ENCODE measurements around the gene CBY1. TPM values are rescaled to one million over a fixed set of nuclear protein-coding genes. Genes with fewer than 3 reads are reported as not detected.
A peak's percentile ranks its signal among the peaks of the same experiment; 100 is the strongest.

Gene CBY1
- total and polyA plus RNA-seq, 9 of the 15 experiments (the other 6 are each of a cell fraction or from before 2014, with no cell fraction given), result 5.7 to 19.7 (median 10.8) TPM

DNA sequence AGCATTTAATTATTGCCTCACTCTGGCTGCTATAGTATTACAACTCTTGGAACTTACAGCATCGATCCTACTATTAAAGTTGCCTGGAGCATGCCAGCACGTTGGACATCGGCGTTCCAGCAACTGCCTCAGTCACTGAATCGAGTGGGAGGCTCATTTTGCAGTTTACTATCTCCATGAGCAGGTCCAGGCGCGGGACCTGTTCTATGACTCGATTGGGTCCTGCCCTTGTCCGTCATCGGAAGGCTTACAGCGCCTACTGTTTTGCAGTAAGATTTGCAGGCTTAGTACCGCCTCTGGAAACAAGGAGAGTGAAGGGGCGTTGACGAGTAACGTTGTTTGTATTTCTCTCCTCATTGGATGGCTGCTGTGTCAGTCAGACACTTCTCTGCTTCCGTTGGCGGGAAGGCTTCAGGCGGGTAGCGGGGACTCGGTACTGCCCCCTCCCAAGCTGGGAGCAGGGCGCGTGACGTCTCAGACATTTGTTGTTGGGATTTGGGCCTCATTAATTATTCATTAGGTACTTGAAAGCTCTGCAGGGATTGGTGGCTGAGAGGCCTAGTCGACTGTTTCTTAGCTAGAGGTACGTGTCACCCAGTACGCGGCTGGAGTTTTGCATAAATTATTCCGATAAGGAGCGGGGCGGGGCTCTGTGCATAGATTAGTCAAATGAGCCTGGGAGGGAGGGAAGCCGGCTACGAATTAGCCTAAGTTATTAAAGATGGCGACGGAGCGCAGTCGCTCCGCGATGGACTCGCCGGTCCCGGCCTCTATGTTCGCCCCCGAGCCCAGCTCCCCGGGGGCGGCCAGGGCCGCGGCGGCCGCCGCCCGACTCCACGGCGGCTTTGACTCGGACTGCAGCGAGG lies 49.0 kb downstream of the CBY1 start, which contains the start of gene GTPBP1:
Gene GTPBP1, plus strand, starts transcription at position 710 of the 866 bp plus-strand sequence. Its CDS starts 12 bp downstream, at position 722.
- H3K9me3 ChIP-seq (replicated peaks; ENCODE audit: control insufficient read depth, insufficient read depth, low read depth, low read length), result no peaks in the 10 kb centered on the region
- peak; percentile 99 for FAIRE-seq
- CTCF ChIA-PET (ENCODE audit: low intra/inter-chr PET ratio), result no interaction called here
- H3K9ac ChIP-seq (ENCODE audit: insufficient read depth in 1 of 2, low read depth in 2 of 2, low read length in 2 of 2), result peak within 1 kb of the TSS; percentile 86 to 97
- peak; percentile 85 to 98 (median 91) for DNase-seq (ENCODE audit: extremely low read depth in 1 of 4, low spot score in 3 of 4)
- ATAC-seq, result peak; percentile 88
- no TSS peak for BruUV-seq (replicated peaks)
- in situ Hi-C loops (cut with MboI) (no loop called here), intact Hi-C loops (cut with micrococcal nuclease) (no loop called here)
- peak within 1 kb of the TSS; percentile 91 for H3K4me2 ChIP-seq (ENCODE audit: insufficient read depth, low read length)
- under 1% methylated on average over 44 of the region's 55 CpGs for WGBS (ENCODE audit: insufficient coverage, low coverage, missing lambda C conversion rate)
- peak within 1 kb of the TSS; percentile 64 for H2AFZ ChIP-seq (ENCODE audit: low read depth, low read length)
- H3K36me3 ChIP-seq (ENCODE audit: control insufficient read depth, insufficient read depth, low read length), result peaks cover 23% of the 10 kb centered on the region; the same call in 2 of the 3 replicates
- H3K9me1 ChIP-seq (ENCODE audit: control insufficient read depth, insufficient read depth, low read length), result no peaks in the 10 kb centered on the region
- peaks cover 55% of the 10 kb centered on the region for H3K79me2 ChIP-seq (ENCODE audit: control insufficient read depth, insufficient read depth, low read length)
- peaks cover 18% of the 10 kb centered on the region for H4K20me1 ChIP-seq (replicated peaks; ENCODE audit: control insufficient read depth, insufficient read depth, low read length)
- peaks cover 29 to 38% of the 10 kb centered on the region in 2 experiments; a peak in 4 of 5 replicates for H3K4me1 ChIP-seq (replicated peaks in 1 of 2; ENCODE audit: control insufficient read depth in 2 of 2, insufficient read depth in 2 of 2, low read length in 2 of 2)
- H3K27ac ChIP-seq (ENCODE audit: extremely low read depth, low read depth, low read length), result peak within 1 kb of the TSS; percentile 91
- POLR2A ChIA-PET, result interaction anchor here (0.6 to 2.7 kb wide), 12 partner anchors 9 to 250 kb away, joined by 3 to 9 read pairs (median 4); partner anchors contain the start of gene TOMM22
- H3K4me3 ChIP-seq, result peak within 1 kb of the TSS; percentile 94
- no peaks in the 10 kb centered on the region for H3K27me3 ChIP-seq (ENCODE audit: control insufficient read depth in 2 of 2, insufficient read depth in 2 of 2, low read length in 2 of 2)
- peak; percentile 89 for TF ChIP-seq POLR2G (IDR thresholded peaks at IDR 0.05; ENCODE audit: low read depth, low read length)
- no peak for TF ChIP-seq RBBP5 (IDR thresholded peaks at IDR 0.05; ENCODE audit: borderline replicate concordance, insufficient read depth, low read length, poor library complexity, severe bottlenecking)
- no peak for TF ChIP-seq SMAD3 (CRISPR knock-in tag; conservative IDR thresholded peaks at IDR 0.05)
- TF ChIP-seq CBX5 (IDR thresholded peaks at IDR 0.05; ENCODE audit: borderline replicate concordance, low read depth), result no peak
- no peak for TF ChIP-seq ELK3 (CRISPR knock-in tag; IDR thresholded peaks at IDR 0.05)
- no peak for TF ChIP-seq PRPF4 (IDR thresholded peaks at IDR 0.05; ENCODE audit: insufficient read depth, low read depth, low read length, poor library complexity, severe bottlenecking)
- TF ChIP-seq SMARCE1 (IDR thresholded peaks at IDR 0.05), result no peak
- TF ChIP-seq ZSCAN29 (IDR thresholded peaks at IDR 0.05), result no peak
- no peak for TF ChIP-seq ELF1 (tag; IDR thresholded peaks at IDR 0.05)
- no peak for TF ChIP-seq CBX2 (IDR thresholded peaks at IDR 0.05; ENCODE audit: insufficient read depth, low read length, poor library complexity, severe bottlenecking)
- no peak for TF ChIP-seq ZNF79 (CRISPR knock-in tag; IDR thresholded peaks at IDR 0.05; ENCODE audit: low read depth)
- no peak for TF ChIP-seq PHB2 (IDR thresholded peaks at IDR 0.05; ENCODE audit: low read depth)
- TF ChIP-seq POLR3A (IDR thresholded peaks at IDR 0.05; ENCODE audit: borderline replicate concordance, extremely low read depth, insufficient read depth, insufficient read length), result no peak
- TF ChIP-seq, protein P1, sequence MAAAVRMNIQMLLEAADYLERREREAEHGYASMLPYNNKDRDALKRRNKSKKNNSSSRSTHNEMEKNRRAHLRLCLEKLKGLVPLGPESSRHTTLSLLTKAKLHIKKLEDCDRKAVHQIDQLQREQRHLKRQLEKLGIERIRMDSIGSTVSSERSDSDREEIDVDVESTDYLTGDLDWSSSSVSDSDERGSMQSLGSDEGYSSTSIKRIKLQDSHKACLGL (CRISPR knock-in tag; IDR thresholded peaks at IDR 0.05; ENCODE audit: borderline replicate concordance, poor library complexity, severe bottlenecking), result no peak
- no peak for TF ChIP-seq RUNX1 (IDR thresholded peaks at IDR 0.05; ENCODE audit: low read depth)
- no peak for TF ChIP-seq POLR3G (IDR thresholded peaks at IDR 0.05; ENCODE audit: extremely low read depth, insufficient read length, insufficient replicate concordance)
- TF ChIP-seq SNAPC5 (CRISPR knock-in tag; IDR thresholded peaks at IDR 0.05), result no peak
- TF ChIP-seq NCOA1 (IDR thresholded peaks at IDR 0.05; ENCODE audit: low read depth), result no peak
- TF ChIP-seq ETV1 (tag; conservative IDR thresholded peaks at IDR 0.05; ENCODE audit: low read depth), result no peak
